IPS DF 6.9 (cell line): ENCODE data around the gene RAB13.

ENCODE experiments used
- DNase-seq: peaks from one replicate; pipeline ENCODE4 v3.0.0-alpha.2; 2013; ENCODE audit warnings: low read depth, low spot score
- H3K27ac ChIP-seq: one replicate; pipeline ENCODE4 v1.5.1; 2013; ENCODE audit warnings: low read length, control low read depth
- H3K27me3 ChIP-seq: 2 replicates; pipeline ENCODE4 v1.6.1; 2013; ENCODE audit warnings: mild to moderate bottlenecking, low read length; ENCODE audit not compliant: control insufficient read depth, insufficient read depth
- H3K36me3 ChIP-seq: 2 replicates; pipeline ENCODE4 v1.6.1; 2013; ENCODE audit warnings: low read length; ENCODE audit not compliant: control insufficient read depth, insufficient read depth
- H3K4me1 ChIP-seq: 2 replicates; pipeline ENCODE4 v1.6.1; 2013; ENCODE audit warnings: low read length; ENCODE audit not compliant: control insufficient read depth, insufficient read depth
- H3K4me3 ChIP-seq: 2 replicates; pipeline ENCODE4 v1.5.1; 2013; ENCODE audit warnings: mild to moderate bottlenecking, low read length
- H3K9me3 ChIP-seq: 2 replicates; pipeline ENCODE4 v1.6.1; 2013; ENCODE audit warnings: low read length, inconsistent platforms; ENCODE audit not compliant: control insufficient read depth, insufficient read depth
- WGBS: extraction: QIAGEN DNeasy Blood & Tissue Kit; methylation state at CpG from one replicate; pipeline ENCODE4 v1.1.7; 2013; ENCODE audit warnings: mixed read lengths, missing lambda C conversion rate; ENCODE audit not compliant: insufficient read length, insufficient coverage; 5-methylcytosine and 5-hydroxymethylcytosine counted together

Gene RAB13

GRCh38 chr1:153933955-153934354, 52.2 kb downstream of the RAB13 start:
- H3K36me3 ChIP-seq, result peaks cover 42% of the 10 kb centered on the region
- no peak overlapping the region for H3K27ac ChIP-seq
- H3K4me1 ChIP-seq, result no peaks in the 10 kb centered on the region
- H3K27me3 ChIP-seq, result no peaks in the 10 kb centered on the region
- no peak overlapping the region for H3K4me3 ChIP-seq
- WGBS, result no CpG with 5 or more reads among the region's 11 CpGs
- no peak for DNase-seq
- no peaks in the 10 kb centered on the region for H3K9me3 ChIP-seq

GRCh38 chr1:153933430-153933829, 52.7 kb downstream of the RAB13 start:
- H3K36me3 ChIP-seq, result peaks cover 42% of the 10 kb centered on the region
- no peaks in the 10 kb centered on the region for H3K27me3 ChIP-seq
- WGBS, result no CpG with 5 or more reads among the region's 14 CpGs
- H3K4me3 ChIP-seq, result no peak overlapping the region
- no peaks in the 10 kb centered on the region for H3K4me1 ChIP-seq
- H3K27ac ChIP-seq, result no peak overlapping the region
- DNase-seq, result no peak
- H3K9me3 ChIP-seq, result no peaks in the 10 kb centered on the region

GRCh38 chr1:153932156-153933131, 53.7 kb downstream of the RAB13 start:
- Histone ChIP-seq H3K27ac (no peak overlapping the region), H3K27me3 (no peaks in the 10 kb centered on the region), H3K36me3 (peaks cover 40% of the 10 kb centered on the region), H3K9me3 (no peaks in the 10 kb centered on the region), H3K4me1 (no peaks in the 10 kb centered on the region), H3K4me3 (no peak overlapping the region)
- WGBS, result no CpG with 5 or more reads among the region's 18 CpGs
- DNase-seq, result no peak
